Measurements from ENCODE around the gene HELZ.

Gene HELZ

DNA sequence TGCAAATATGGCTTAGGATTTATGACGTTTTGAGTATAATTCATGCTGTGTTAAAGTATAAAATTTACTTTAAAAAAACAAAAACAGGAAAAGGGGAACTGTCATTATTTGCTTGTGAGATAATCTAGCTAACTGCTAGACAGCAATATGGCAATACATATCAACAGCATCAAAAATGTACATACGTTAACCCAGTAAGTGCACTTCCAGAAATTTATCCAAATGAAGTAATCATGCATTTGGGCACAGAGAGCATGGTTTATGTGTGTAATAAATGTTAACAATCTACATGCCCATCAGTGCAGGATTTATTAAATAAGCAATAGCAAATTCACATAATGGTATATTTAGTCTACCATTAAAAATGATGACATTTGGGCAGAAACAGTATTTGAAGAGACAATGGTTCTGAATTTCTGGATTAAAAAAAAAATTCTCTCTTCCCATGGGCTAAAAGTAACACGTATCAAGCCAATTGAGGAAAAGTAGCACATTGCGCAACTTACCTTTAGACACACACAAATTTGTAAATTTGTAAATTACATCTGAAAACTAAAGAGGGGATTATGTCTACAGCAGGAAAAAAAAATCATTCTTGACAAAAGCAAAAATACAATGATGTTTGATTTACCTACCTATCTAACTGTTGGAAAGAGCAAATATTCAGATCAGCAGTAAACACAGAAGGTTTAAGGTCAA is 120.4 kb downstream of the HELZ start:
- H3K4me3 ChIP-seq (ENCODE audit: low read depth, low read length), result no peak overlapping the region
- TF ChIP-seq, protein P1, sequence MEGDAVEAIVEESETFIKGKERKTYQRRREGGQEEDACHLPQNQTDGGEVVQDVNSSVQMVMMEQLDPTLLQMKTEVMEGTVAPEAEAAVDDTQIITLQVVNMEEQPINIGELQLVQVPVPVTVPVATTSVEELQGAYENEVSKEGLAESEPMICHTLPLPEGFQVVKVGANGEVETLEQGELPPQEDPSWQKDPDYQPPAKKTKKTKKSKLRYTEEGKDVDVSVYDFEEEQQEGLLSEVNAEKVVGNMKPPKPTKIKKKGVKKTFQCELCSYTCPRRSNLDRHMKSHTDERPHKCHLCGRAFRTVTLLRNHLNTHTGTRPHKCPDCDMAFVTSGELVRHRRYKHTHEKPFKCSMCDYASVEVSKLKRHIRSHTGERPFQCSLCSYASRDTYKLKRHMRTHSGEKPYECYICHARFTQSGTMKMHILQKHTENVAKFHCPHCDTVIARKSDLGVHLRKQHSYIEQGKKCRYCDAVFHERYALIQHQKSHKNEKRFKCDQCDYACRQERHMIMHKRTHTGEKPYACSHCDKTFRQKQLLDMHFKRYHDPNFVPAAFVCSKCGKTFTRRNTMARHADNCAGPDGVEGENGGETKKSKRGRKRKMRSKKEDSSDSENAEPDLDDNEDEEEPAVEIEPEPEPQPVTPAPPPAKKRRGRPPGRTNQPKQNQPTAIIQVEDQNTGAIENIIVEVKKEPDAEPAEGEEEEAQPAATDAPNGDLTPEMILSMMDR (IDR thresholded peaks at IDR 0.05; ENCODE audit: low read depth, low read length, missing control alignments), result no peak
- no peak for DNase-seq (ENCODE audit: low read depth)

DNA sequence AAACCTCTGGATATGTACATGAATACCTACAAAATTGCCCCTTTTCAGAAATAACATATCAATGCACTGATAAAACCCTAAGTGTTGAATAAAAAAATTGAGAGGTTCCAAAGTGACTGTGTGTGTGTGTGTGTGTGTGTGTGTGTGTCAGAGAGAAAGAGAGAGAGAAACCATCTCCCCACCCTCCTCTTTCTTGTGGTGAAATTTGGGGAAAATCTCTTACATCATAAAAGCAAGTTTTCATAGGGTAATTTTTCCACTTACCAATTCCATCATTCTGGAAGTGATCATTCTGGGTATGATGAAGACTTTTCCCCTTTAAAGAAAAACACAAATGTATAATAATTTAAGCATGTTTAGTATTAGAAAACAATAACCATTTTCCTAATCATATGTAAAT is 121.3 kb downstream of the HELZ start:
- no peak for DNase-seq (ENCODE audit: low read depth)
- no peak overlapping the region for H3K4me3 ChIP-seq (ENCODE audit: low read depth, low read length)
- TF ChIP-seq, protein P1 (IDR thresholded peaks at IDR 0.05; ENCODE audit: low read depth, low read length, missing control alignments), result no peak

DNA sequence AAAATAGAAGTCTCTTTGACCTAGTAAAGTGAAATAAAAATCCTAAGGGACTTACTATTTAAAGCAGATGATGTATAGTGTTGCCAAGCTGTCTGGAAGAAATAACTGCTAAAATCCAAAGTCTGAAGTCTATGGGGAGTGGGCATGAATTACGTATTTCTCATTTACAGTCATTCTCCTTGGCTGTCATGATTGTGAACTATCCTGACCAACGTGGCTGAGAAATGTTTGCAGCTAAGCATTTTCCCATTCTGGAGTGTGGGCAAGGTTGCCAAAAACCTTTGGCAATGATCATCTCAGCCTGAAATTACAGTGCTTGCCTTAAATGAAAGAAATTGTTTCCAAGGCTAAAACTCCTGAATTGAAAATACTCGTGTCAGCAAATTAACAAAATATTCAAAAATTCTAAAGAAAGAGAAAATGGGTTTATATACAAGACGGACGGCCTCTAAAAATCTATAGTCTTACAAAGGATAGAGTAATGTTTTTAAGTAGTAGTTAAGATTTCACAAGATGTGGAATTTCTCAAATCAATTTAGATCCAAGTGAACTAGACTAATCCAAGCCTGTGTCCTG is 123.6 kb downstream of the HELZ start:
- DNase-seq (ENCODE audit: low read depth), result no peak
- TF ChIP-seq, protein P1 (IDR thresholded peaks at IDR 0.05; ENCODE audit: low read depth, low read length, missing control alignments), result no peak
- H3K4me3 ChIP-seq (ENCODE audit: low read depth, low read length), result no peak overlapping the region

DNA sequence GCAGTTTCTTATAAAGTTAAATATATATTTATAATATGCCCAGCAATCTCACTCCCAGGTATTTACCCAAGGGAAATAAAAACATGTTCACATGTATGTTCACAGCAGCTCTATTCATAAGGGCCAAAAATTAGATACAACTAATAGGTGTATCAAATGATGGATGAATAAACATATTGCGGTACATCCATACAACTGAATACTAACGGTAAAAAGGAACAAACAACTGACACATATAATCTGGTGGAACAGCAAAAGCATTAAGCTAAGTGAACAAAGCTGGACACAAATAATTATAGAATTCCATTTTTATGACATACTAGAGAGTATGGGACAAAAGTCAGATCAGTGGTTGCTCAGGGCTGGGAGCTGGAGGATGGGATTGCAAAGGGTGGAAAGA is 125.9 kb downstream of the HELZ start:
- TF ChIP-seq, protein P1 (IDR thresholded peaks at IDR 0.05; ENCODE audit: low read depth, low read length, missing control alignments), result no peak
- no peak for DNase-seq (ENCODE audit: low read depth)
- no peak overlapping the region for H3K4me3 ChIP-seq (ENCODE audit: low read depth, low read length)

DNA sequence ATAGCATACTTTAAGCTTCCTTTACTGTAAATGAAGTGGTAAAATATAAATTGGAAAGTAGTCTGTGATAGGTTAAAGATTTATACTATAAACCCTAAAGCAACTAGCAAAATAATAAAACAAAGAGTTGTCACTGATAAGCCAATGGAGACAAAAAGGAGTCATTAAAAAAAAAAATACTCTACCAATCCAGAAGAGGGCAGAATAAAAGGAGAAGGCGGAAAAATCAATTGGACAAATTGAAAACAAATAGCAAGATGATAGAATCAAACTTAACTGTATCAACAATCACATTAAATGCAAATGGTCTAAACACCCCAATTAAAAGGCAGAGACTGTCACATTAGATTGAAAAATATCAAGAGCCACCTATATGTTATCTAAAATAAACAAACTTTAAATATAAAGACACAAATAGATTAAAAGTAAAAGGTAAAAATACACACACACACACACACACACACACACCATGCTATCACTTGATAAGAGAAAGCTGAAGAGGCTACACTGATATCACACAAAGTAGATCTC is 128.9 kb downstream of the HELZ start:
- H3K4me3 ChIP-seq (ENCODE audit: low read depth, low read length), result no peak overlapping the region
- DNase-seq (ENCODE audit: low read depth), result no peak
- TF ChIP-seq, protein P1 (IDR thresholded peaks at IDR 0.05; ENCODE audit: low read depth, low read length, missing control alignments), result no peak

DNA sequence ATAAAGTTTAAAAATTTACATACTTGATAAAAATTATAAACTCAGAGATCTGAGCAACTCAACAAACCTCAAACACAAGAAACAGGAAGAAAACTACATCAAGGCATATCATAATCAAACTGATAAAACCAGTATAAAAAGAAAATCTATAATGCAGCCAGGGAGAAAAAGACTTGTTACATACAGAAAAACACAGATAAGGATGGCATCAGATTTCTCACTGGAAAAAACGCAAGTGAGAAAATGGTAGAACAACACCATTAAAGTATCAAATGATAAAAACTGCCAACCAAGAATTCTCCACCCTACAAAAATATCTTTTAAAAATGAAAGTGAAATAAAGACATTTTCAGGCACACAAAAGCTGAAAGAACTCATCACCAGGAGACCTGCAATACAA is 129.6 kb downstream of the HELZ start:
- DNase-seq (ENCODE audit: low read depth), result no peak
- H3K4me3 ChIP-seq (ENCODE audit: low read depth, low read length), result no peak overlapping the region
- TF ChIP-seq, protein P1 (IDR thresholded peaks at IDR 0.05; ENCODE audit: low read depth, low read length, missing control alignments), result no peak

Data from GM12864 (cell line).